ENCODE results near the gene TRIM29. TPM values are rescaled to one million over a fixed set of nuclear protein-coding genes. Genes with fewer than 3 reads are reported as not detected.
A peak's percentile ranks its signal among the peaks of the same experiment; 100 is the strongest.

TRIM29 gene
- total and polyA plus RNA-seq, 2 donors (not counting 1 experiment from before 2014, with no cell fraction given): not detected

GRCh38 chr11:120153221-120153620 lies 15.3 kb upstream of the TRIM29 start:
- Histone ChIP-seq H3K79me2 (ENCODE audit: control insufficient read depth, insufficient read depth, low read length) (no peaks in the 10 kb centered on the region), H3K4me1 (ENCODE audit: control insufficient read depth, extremely low read depth, insufficient read depth, low read length) (no peaks in the 10 kb centered on the region), H3K4me3 (replicated peaks in 1 of 4; ENCODE audit: control extremely low read depth in 1 of 4, insufficient read depth in 1 of 4, low read depth in 3 of 4, low read length in 4 of 4) (no peak overlapping the region), H3K9me3 (ENCODE audit: control insufficient read depth, insufficient read depth, low read depth, low read length) (no peaks in the 10 kb centered on the region), H3K27me3 (ENCODE audit: control insufficient read depth, insufficient read depth, low read length) (peaks cover 4% of the 10 kb centered on the region), H3K27ac (ENCODE audit: insufficient read depth, low read length) (no peak overlapping the region), H4K20me1 (ENCODE audit: control insufficient read depth, extremely low read depth, insufficient read depth, low read length) (no peaks in the 10 kb centered on the region), H3K36me3 (ENCODE audit: control insufficient read depth, insufficient read depth, low read length) (no peaks in the 10 kb centered on the region), H3K4me2 (ENCODE audit: extremely low read depth, insufficient read depth, low read length) (no peak overlapping the region), H2AFZ (ENCODE audit: low read length) (no peak overlapping the region), H3K9ac (ENCODE audit: insufficient read depth, low read length) (no peak overlapping the region)
- TF ChIP-seq EZH2 (IDR thresholded peaks at IDR 0.05; ENCODE audit: low read length, missing control alignments) (no peak), CTCF (conservative IDR thresholded peaks at IDR 0.05 in 1 of 2, IDR thresholded peaks at IDR 0.05 in 1 of 2; ENCODE audit: low read depth in 1 of 2, low read length in 2 of 2) (no peak)
- no peak for DNase-seq (ENCODE audit: low read depth in 2 of 2)

GRCh38 chr11:120151536-120151935 lies 13.6 kb upstream of the TRIM29 start:
- no peak for TF ChIP-seq EZH2 (IDR thresholded peaks at IDR 0.05; ENCODE audit: low read length, missing control alignments)
- TF ChIP-seq CTCF (conservative IDR thresholded peaks at IDR 0.05 in 1 of 2, IDR thresholded peaks at IDR 0.05 in 1 of 2; ENCODE audit: low read depth in 1 of 2, low read length in 2 of 2): no peak
- peaks cover 4% of the 10 kb centered on the region for H3K27me3 ChIP-seq (ENCODE audit: control insufficient read depth, insufficient read depth, low read length)

GRCh38 chr11:120149246-120149645 lies 11.3 kb upstream of the TRIM29 start:
- H3K4me1 ChIP-seq (ENCODE audit: control insufficient read depth, extremely low read depth, insufficient read depth, low read length): no peaks in the 10 kb centered on the region
- no peak for DNase-seq (ENCODE audit: low read depth in 2 of 2)
- no peak overlapping the region for H3K4me2 ChIP-seq (ENCODE audit: extremely low read depth, insufficient read depth, low read length)
- H3K9me3 ChIP-seq (ENCODE audit: control insufficient read depth, insufficient read depth, low read depth, low read length): no peaks in the 10 kb centered on the region
- H3K79me2 ChIP-seq (ENCODE audit: control insufficient read depth, insufficient read depth, low read length): no peaks in the 10 kb centered on the region
- no peak overlapping the region for H3K9ac ChIP-seq (ENCODE audit: insufficient read depth, low read length)
- TF ChIP-seq EZH2 (IDR thresholded peaks at IDR 0.05; ENCODE audit: low read length, missing control alignments): no peak
- TF ChIP-seq CTCF (conservative IDR thresholded peaks at IDR 0.05 in 1 of 2, IDR thresholded peaks at IDR 0.05 in 1 of 2; ENCODE audit: low read depth in 1 of 2, low read length in 2 of 2): no peak
- no peak overlapping the region for H3K27ac ChIP-seq (ENCODE audit: insufficient read depth, low read length)
- peaks cover 6% of the 10 kb centered on the region for H3K27me3 ChIP-seq (ENCODE audit: control insufficient read depth, insufficient read depth, low read length)
- no peaks in the 10 kb centered on the region for H4K20me1 ChIP-seq (ENCODE audit: control insufficient read depth, extremely low read depth, insufficient read depth, low read length)
- no peak overlapping the region for H3K4me3 ChIP-seq (replicated peaks in 1 of 4; ENCODE audit: control extremely low read depth in 1 of 4, insufficient read depth in 1 of 4, low read depth in 3 of 4, low read length in 4 of 4)
- H3K36me3 ChIP-seq (ENCODE audit: control insufficient read depth, insufficient read depth, low read length): no peaks in the 10 kb centered on the region
- no peak overlapping the region for H2AFZ ChIP-seq (ENCODE audit: low read length)

More at GRCh38 chr11:120151536-120151935, 13.6 kb upstream of the TRIM29 start:
- Histone ChIP-seq H3K4me1 (ENCODE audit: control insufficient read depth, extremely low read depth, insufficient read depth, low read length) (no peaks in the 10 kb centered on the region), H3K27ac (ENCODE audit: insufficient read depth, low read length) (no peak overlapping the region), H3K36me3 (ENCODE audit: control insufficient read depth, insufficient read depth, low read length) (no peaks in the 10 kb centered on the region), H4K20me1 (ENCODE audit: control insufficient read depth, extremely low read depth, insufficient read depth, low read length) (no peaks in the 10 kb centered on the region), H2AFZ (ENCODE audit: low read length) (no peak overlapping the region), H3K4me2 (ENCODE audit: extremely low read depth, insufficient read depth, low read length) (no peak overlapping the region), H3K9ac (ENCODE audit: insufficient read depth, low read length) (no peak overlapping the region), H3K4me3 (replicated peaks in 1 of 4; ENCODE audit: control extremely low read depth in 1 of 4, insufficient read depth in 1 of 4, low read depth in 3 of 4, low read length in 4 of 4) (no peak overlapping the region), H3K79me2 (ENCODE audit: control insufficient read depth, insufficient read depth, low read length) (no peaks in the 10 kb centered on the region), H3K9me3 (ENCODE audit: control insufficient read depth, insufficient read depth, low read depth, low read length) (no peaks in the 10 kb centered on the region)
- DNase-seq (ENCODE audit: low read depth in 2 of 2): peak in 1 of 2 donors; percentile 90
